Renal pelvis (tissue), 12 donors: ENCODE data around the gene TNFRSF11A. TPM values are rescaled to one million over a fixed set of nuclear protein-coding genes. Genes with fewer than 3 reads are reported as not detected.

Experiments used
- DNase-seq: peaks from one replicate; pipeline ENCODE4 v3.0.0-alpha.2; 2013
- long read RNA-seq, 16 experiments: transcript quantifications; one replicate each; lab custom pipeline, GENCODE V29; 2026
- polyA plus RNA-seq, 3 donors: library from polyadenylated mRNA; unstranded; fragments of 120-200 nt; gene quantifications; one replicate each; pipeline ENCODE4 v1.2.1, GENCODE V29; 2013; ENCODE audit not compliant: insufficient read length in 3 of 3

TNFRSF11A gene
- 1 to 10 TPM; 2.4 to 2.8 (median 2.8) TPM for polyA plus RNA-seq
- long read RNA-seq, donor 1: 0 reads
- long read RNA-seq, donor 2, full-length matches to known transcripts: 1 of 1 reads
- long read RNA-seq, donor 2, partial matches to known transcripts: 0 of 1 reads
- long read RNA-seq, donor 2, other reads (novel, unspliced or antisense): 0 of 1 reads
- long read RNA-seq, donor 3: 0 reads
- long read RNA-seq, donor 4: 0 reads
- long read RNA-seq, donor 5: 0 reads
- long read RNA-seq, donor 6: 0 reads
- long read RNA-seq, donor 7, full-length matches to known transcripts: 1 of 1 reads
- long read RNA-seq, donor 7, partial matches to known transcripts: 0 of 1 reads
- long read RNA-seq, donor 7, other reads (novel, unspliced or antisense): 0 of 1 reads
- long read RNA-seq, donor 8: 0 reads
- long read RNA-seq, donor 9: 0 reads
- long read RNA-seq, donor 10, full-length matches to known transcripts: 1 of 1 reads
- long read RNA-seq, donor 10, partial matches to known transcripts: 0 of 1 reads
- long read RNA-seq, donor 10, other reads (novel, unspliced or antisense): 0 of 1 reads
- long read RNA-seq, donor 11: 0 reads
- long read RNA-seq, donor 12: 0 reads
- long read RNA-seq, donor 13: 0 reads
- long read RNA-seq, donor 14: 0 reads
- long read RNA-seq, donor 15: 0 reads
- long read RNA-seq, donor 16, full-length matches to known transcripts: 1 of 1 reads
- long read RNA-seq, donor 16, partial matches to known transcripts: 0 of 1 reads
- long read RNA-seq, donor 16, other reads (novel, unspliced or antisense): 0 of 1 reads

GRCh38 chr18:62324917-62325805, at the start of gene TNFRSF11A:
Gene TNFRSF11A (plus strand): TSS chr18:62325310. CDS start chr18:62325353, 43 bp downstream.
- no peak for DNase-seq

DNA sequence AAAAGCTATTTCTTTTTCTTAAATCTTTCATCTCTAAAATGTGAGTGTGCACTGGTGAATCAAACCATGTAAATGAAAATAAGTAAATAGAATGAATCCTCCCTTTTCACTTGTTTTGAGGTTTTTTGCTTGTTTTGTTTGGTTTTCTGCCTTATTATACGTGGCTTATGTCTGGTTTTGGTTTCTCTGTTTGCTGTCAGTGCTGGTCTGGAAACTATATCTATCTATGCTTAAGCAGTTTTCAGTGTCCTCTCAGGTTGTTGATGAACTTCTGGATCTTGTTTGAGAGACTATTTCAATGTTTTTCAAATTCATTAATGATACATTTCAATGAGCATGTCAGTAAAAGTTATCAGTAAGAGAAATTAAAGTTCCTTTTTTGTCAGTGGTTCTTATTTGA, 48.1 kb upstream of the TNFRSF11A start:
- DNase-seq: no peak

GRCh38 chr18:62279561-62279960, 45.5 kb upstream of the TNFRSF11A start:
- no peak for DNase-seq

DNA sequence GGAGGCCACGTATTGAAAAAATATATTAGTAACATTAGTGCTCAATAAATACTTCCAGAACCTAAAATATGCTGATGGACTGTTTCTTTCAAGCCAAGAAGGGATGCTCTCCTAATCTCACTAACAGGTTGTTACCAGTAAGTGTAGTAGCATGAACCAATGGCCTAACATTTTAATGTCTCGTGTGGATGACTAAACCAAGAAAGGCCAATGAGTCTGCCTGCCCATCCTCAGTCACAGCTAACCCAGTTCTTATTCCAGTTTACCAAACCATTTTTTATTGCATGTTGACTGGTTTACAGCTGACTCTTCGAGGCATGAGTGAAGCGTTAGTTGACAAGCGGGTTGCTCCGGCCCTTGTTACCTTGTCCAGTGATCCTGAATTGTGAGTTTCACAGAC, 45.1 kb upstream of the TNFRSF11A start:
- no peak for DNase-seq

DNA sequence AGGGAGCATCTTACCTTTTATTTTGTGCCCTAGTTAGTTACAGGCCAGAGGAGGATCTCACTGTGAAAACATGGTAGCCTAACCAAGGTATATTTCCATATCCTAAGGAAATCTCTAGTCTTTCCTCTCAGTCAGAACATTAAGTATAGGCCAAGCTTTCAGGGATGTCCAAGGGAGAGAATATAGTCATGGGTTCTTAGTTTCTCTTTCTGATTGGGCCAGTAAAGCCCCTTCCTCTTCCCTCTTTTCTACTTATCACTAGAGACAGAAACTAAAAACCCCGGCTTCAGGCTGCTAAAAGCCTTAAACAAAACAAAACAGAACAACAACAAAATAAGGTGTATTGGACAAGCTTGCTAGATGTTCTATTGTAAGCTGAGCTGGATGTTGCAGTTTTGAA, 44.3 kb upstream of the TNFRSF11A start:
- DNase-seq: no peak

- DNase-seq: no peak
Measured at GRCh38 chr18:62281684-62282083, 43.4 kb upstream of the TNFRSF11A start.

GRCh38 chr18:62282188-62282629, 42.9 kb upstream of the TNFRSF11A start:
- DNase-seq: no peak

GRCh38 chr18:62284637-62285036, 40.5 kb upstream of the TNFRSF11A start:
- no peak for DNase-seq

DNA sequence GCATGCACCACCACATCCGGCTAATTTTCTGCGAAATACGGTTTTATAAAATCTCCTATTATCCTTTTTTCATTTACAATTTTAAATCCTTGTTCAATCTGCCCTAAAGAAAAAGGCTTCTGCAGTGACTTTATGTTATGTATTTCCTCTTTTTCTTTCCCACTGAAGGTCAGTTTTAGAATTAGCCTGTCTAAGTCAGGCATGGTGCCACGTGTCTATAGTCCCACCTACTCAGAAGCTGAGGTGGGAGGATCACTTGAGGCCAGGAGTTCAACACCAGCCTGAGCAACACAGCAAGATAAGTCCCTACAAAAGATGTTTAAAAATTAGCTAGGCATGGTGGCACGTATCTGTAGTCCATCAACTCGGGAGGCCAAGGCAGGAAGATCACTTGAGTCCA, 39.8 kb upstream of the TNFRSF11A start:
- no peak for DNase-seq

- DNase-seq: peak; percentile 4
Measured at GRCh38 chr18:62287781-62288664, 37.1 kb upstream of the TNFRSF11A start.

- no peak for DNase-seq
Measured at GRCh38 chr18:62288665-62289008, 36.5 kb upstream of the TNFRSF11A start.

- DNase-seq: no peak
Measured at GRCh38 chr18:62289047-62289446, 36.1 kb upstream of the TNFRSF11A start.

GRCh38 chr18:62294073-62294472, 31.0 kb upstream of the TNFRSF11A start:
- no peak for DNase-seq

- no peak for DNase-seq
Measured at GRCh38 chr18:62300359-62300963, 24.6 kb upstream of the TNFRSF11A start.

- no peak for DNase-seq
Measured at GRCh38 chr18:62301322-62301721, 23.8 kb upstream of the TNFRSF11A start.

GRCh38 chr18:62312851-62313250, 12.3 kb upstream of the TNFRSF11A start:
- DNase-seq: no peak

DNA sequence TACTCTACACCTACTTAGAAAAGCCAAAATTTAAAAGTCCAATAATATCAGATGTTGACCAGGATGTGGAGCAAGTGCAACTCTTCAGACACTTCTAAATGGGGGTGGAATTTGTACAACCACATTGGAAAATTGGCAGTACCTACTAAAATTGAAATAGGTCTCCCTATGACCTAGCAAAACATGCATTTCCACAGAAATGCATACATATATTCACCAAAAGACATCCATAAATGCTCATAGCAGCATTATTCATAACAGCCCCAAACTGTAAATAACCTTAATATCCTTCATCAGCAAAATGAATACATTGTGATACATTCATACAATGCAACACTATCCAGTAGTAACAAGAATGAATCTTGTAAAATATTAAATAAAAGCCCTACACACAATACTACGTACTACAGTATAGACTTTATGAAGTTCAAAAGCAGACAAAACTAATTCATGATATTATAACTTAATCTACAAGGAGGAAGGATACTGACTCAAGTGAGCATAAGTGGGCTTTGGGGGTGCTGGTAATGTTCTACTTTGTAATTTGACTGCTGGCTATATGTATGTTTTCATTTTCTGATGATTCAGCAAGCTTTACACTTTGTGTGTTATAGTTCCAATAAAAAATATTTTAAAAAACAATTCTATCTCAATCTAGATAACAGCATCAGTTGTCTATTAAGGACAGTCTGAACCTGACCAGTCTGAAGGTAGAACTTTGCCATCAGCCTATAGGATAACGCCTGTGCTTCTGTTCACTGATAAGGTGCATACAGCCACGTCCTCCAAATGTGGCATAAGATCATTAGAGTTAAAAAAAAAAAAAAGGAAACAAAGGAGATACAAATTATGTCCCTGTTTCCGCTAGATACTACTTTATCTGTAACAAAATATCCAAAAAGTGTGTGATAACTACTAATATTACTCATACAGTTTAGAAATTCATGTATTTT, 6.6 kb upstream of the TNFRSF11A start:
- no peak for DNase-seq

DNA sequence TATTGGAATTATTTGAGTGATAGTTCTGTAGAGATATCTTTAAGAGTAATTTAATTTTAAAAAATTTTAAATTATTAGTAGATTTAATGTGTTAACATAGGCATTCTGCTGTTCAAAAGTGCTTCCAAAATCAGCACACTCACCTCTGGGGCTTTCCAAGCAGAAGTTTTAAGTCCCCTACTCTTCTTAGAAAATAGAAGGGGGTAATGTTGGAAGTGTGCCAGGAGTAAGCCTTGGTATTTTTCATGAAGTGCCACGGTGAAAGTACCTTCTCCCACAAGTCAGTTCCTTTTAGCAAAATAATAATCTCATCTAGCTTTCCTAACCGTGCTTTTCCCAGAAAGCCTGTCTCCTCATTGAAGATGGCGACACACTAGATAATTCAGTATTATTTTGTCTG, 3.9 kb upstream of the TNFRSF11A start:
- no peak for DNase-seq

DNA sequence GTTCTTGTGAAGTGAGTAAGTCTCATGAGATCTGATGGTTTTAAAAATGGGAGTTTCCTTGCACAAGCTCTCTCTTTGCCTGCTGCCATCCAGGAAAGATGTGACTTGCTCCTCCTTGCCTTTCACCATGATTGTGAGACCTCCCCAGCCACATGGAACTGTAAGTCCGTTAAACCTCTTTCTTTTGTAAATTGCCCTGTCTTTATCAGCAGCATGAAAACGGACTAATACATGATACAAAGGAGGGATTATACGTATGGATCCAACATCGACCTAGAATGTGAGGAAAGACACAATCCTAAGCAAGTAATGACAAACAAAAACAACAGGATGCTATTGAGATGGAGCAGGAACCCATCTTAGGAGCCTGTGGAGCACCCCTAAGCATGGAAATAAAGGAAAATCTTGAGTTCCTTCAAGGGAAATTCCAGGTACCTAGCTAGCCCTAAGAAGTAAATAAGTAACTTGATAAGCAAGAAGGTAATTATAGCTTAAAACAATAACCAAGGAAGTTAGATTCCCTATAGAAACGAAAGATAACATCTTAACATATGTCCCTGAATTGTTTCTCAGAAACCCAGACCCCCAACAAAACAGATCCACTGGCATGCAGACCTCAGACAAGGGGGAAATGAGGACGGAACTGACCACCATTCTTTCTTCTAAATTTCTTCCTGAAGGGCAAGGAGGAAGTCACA, 1.5 kb upstream of the TNFRSF11A start:
- no peak for DNase-seq
